Stimulated activated CD4-positive, alpha-beta T cell treated with anti-CD3 and anti-CD28 coated beads, Interleukin-2, amount 100 ng/mL, for 24 hours (primary cell): ENCODE data around the gene KDM4B.

Experiments used
- DNase-seq, 2 donors: peaks; one replicate each; pipeline ENCODE4 v3.0.0-alpha.2; 2020

Gene KDM4B

DNA sequence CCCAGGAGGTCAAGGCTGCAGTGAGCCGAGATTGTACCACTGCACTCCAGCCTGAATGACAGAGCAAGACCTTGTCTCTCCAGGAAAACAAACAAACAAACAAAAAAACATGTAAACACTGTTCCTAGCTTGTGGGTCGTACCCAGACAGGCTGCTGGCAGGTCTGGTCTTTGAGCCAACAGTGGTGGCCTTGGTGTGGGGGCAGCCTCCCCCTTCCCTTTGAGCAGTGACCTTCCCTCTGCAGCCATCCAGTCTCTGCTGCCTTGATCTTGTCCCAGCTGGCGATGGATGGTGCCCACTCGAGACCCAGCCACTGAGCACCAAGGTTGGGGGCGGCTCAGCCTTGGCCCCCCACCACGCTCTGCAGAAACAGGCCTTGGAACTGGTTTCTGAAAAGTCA is 143.3 kb downstream of the KDM4B start:
- no peak for DNase-seq

DNA sequence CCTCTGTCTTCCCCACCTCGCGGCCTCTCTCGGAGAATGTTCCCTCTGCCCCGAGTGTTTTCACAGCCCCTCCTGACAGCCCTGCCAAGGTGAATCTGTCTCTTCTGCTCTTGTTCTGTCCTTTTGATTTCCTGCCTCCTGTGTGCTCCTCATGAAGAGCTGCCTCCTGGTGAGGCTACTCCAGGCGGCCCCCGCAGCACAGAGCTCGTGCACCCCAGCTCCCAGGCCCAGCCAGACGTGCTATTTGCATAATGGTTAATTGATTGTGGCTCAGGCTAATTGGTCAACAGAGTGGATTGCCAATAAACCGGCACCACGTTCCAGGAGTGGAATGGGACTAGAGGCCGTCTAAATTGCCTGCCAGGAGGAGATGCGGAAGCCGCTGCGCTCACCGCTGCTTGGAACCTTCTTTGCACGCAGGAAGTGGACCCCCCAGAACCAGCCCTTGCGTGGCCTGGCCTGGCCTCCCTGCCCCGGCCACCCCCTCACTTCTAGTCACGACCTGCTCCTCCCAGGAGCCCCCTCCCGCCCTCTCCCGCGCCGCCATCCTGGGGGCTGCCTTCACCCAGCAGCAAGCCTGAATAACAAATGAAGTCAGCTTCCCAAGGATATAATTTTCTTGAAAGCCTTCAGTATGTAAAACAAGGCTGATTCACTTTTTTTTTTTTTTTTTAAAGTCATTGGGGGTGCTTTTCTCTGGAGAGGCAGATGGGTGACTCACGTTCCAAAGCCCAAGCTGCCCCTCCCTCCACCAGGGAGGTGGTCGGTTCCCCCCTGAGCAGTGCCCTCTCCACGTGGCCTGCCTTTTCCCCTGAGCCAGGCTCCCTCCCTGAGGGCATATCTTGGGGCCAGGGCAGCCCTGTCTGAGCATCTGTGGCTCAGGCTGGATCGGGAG is 144.0 kb downstream of the KDM4B start:
- no peak for DNase-seq

DNA sequence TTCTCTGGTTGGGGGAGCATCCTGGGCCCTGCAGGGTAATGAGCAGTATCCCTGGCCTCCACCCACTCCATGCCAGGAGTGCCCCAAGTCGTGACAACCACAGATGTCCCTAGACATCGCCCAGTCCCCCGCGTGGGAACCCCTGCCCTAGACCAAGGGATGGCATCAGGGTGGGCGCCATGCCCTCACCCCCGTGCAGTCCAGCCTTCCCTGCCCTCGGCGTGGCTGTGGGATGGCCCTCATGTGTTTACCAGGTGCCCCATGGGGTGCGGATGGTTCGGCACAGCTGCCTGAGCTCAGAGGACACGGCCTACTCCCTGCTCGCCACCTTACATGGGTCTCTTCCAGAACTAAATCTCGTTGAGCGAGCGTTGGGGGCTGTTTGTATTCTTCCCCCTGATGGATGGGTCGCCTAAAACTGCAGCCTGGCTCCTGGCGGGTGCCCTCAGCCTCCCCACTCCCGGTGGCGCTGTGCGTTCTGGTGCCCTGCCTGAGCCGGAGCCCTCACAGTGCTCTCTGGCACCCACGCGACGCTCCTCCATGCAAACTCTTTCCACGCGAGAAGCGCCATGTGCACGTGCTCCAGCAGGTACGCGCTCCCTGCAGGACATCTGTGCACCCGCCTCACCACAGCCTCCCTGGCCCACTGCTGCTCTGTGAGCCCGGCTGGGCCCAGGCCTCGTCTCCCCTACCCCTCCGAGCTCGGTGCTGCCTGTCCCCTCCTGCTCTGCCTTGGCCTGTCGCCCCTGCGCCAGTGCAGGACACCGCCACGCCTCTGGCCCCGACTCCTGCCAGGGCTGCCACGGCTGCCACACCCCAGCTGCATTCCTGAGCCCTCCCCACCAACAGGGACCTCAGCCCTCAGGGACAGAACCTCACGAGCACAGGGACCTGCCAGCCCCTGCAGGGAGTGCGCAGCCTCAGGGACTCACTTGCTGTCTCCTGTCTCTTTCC is 145.0 kb downstream of the KDM4B start:
- DNase-seq = no peak

DNA sequence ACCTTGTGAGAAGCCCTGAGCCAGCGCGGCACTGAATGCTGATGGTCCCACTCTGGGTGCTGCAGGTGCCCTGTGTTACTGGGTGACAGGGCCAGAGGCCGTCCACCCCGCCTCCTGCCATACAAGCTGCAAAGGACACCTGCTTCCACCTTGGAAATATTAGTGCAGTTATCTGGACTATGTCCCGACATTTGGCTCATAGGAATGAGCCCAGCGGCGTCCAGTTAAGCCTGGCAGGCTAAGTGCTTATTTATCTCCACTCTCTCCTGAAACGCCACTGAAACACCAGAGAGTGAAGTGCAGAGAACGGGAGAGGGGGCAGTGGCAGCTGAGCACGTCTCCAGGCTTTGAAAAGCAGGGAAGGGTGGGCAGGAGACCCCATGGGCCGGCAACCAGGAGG is 145.8 kb downstream of the KDM4B start:
- DNase-seq = no peak

DNA sequence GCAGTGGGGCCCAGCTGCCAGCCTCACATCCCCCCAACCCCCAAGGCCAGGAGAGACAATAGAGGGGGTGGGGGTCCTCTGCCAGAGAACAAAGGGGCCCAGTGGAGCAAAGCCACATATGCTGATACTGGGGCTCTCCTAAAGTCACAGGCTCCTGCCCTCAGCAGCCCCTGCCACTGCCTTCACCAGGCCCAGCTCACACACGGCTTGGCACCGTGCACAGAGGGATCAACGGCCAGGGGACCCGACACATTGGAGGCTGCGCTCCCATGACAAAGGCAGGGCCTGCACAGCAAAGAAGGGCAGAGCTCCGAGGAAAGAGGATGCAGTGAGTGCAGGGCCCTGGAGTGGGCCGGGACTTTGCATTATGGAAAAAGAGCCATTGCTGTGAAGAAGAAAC is 146.4 kb downstream of the KDM4B start:
- no peak for DNase-seq

DNA sequence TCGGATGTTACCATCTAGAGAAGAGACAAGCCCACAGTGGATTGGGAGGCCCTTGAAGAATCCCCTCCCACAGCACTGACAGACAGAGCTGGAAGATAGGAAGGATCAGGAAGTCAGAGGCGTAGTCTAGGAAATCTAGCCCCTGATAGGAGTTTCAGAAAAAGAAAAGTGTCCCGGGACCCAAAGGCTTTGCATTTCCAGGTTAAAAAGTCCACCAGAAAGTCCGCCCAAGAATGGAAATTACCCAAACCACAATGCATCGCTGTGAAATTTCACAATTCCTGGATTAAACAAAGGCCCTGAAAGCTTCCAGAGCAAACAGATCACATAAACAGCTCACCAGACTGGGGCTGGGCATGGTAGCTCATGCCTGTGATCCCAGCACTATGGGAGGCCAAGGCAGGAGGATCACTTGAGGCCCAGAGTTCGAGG is 146.9 kb downstream of the KDM4B start:
- DNase-seq = no peak

DNA sequence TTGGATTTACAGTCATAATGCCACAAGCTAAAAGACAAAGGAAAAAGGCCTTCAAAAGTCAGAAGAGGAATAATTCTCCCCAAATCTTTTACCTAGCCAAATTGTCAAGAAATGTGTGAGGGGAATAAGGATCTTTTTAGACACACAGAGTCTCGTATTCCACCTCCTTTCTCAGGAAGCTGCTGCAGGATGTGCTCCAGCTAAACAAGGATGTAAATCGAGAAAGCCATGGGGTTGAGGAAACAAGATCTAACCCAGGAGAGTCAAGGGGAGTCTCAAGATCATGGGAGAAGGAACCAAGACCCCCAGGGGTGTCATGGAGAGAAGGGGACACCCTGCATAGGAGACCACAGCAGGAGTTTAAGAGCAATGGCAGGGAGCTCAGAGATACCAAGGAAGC is 147.4 kb downstream of the KDM4B start:
- DNase-seq = no peak

DNA sequence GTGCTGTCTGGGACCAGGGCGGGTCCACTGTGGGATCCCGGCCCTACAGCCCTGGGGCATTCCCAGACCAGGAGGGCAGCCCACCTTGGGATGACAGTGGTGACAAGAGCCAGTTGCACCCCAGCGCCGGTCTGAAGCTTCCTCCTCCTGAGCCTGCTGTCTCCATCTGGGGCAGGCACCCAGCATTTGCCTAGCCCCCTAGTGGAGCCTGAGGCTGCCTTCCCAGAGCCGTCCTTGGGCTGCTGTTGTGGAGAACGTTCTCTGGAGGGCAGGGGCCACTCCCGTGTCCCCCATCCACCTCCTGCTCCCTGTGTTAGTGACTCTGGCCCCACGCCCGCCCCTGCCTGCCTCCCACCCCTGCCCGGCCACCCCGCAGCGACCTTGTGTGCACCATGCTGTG is 148.5 kb downstream of the KDM4B start:
- DNase-seq = no peak

DNA sequence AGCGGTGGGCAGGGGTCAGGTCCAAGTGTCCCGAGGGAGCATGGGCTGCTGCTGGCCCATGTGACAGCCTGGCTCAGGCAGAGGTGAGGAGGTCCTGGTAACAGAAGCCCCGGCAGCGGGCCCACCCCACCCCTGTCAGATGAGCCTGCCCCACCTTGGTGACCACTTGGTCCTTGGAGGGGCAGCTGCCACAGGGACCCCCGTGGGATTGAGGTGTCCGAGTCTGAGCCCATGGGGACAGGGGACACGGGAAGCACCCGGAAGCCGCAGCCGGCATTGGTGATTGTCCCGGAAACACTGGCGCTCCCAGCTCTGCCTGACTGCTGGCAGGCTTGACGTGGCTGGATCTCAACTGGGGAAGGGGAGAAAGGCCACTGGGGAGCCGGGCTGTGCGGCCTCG is 149.1 kb downstream of the KDM4B start:
- no peak for DNase-seq

DNA sequence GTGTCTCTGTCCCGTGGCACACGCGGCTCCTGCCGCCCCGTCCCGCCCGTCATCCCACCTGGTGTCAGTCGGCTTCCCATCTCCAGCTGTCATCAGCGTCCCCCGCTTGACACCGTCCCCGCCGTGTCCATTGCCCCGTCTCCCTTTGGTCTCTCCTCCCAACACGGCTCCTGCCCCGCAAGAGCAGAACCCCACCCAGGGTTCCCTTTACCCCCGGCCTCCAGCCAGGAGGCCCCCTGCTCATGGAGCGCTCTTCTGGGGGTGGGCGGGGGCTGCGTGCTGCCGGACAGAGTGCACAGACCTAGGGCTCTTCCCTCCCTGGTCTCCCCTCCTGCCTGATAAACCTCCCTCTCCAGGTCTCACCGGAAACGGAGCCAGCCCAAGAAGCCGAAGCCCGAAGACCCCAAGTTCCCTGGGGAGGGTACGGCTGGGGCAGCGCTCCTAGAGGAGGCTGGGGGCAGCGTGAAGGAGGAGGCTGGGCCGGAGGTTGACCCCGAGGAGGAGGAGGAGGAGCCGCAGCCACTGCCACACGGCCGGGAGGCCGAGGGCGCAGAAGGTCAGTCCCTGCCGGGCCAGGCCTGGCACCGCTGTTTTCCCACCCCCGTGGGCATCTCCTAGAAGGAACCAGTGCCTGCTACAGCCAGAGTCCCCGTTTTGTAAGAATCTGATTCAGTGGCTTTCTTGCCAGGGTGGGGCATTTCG is 150.5 kb downstream of the KDM4B start:
- DNase-seq = no peak

DNA sequence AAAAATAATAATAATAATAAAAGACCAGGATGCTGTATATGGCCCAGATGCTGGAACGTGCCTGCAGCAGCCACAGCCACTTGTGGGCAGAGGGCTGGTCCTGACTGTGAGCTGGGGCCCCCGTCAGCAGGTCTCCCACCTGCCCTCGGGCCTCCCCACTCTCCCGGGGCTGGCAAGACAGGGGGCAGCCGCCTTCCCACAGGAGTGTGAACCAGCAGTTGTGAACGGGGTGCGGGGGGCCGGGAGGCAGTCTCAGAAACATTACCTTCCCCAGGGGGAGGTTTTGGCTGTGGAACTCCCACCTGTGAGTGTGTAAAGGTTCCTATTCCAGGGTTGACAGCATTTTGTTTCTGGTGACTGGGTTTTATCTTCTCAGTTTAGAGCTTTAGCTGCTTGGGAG is 151.4 kb downstream of the KDM4B start:
- no peak for DNase-seq

DNA sequence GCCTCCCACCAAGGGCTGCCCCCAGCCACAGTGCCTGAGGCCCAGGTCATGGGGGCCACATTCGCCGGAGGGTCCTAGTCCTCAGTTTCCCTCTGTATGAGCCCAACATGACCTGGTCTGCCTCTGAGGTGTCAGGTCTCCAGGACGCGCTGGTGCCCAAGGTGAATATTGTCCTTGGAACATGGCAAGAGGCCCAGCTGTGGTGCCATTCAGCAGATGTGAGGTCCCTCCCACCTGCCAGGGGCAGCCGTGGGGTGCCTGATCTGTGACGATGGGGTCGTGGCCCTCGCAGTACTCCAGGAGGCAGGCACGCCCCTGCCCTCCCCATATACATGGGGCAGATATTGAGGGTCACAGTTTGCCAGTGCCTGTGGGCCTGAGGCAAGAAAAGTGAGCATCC is 151.9 kb downstream of the KDM4B start:
- no peak for DNase-seq

DNA sequence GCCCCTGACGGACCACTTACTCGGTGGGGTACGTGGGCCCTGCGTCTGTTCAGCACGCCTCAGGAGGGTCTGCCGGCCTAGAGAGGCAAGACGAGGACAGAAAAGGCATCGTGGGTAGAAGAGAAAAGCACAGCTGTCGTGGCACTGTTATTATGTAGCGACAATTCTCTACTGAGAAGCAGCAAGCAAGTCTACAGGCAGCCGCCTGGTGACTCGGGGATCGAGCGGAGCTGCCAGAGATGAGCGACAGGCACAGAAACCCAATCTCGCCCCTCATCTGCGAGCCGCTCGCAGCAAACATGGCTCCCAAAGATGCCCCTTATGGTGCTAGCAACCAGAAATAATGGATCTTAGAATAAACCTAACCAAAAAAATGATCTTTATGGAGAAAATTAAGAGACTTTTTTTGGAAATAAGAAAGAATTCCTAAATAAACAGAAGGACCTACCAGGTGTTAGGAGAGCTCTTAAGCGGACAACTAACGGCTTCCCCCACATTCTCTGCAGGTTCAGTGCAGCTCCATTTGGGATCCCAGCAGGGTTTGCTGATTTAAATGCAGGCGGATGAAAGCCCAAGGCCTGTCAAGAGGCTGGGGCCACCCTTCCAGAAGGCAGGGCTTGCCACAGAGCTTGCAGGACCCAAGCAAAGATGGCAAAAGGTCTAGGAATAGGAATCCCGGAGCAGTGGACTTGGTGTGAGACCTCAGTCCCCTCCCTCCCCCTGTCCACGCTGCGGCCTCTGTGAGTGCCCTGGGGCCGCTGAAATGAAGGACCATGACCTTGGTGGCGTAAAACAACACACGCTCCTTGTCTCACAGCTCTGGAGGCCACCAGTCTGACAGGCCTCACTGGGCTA is 152.6 kb downstream of the KDM4B start:
- DNase-seq = no peak

DNA sequence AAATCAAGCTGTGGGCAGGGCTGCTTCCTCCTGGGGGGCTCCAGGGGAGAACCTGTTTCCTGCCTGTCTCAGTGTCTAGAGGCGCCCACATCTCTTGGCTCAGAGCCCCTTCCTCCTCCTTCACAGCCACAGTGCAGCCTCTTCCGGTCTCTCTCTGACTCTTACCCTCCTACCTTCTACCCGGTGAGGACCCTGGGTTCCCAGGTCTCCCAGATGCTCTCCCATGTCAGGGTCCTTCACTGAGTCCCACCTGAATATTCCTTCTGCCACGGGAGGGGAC is 153.1 kb downstream of the KDM4B start:
- DNase-seq = no peak

DNA sequence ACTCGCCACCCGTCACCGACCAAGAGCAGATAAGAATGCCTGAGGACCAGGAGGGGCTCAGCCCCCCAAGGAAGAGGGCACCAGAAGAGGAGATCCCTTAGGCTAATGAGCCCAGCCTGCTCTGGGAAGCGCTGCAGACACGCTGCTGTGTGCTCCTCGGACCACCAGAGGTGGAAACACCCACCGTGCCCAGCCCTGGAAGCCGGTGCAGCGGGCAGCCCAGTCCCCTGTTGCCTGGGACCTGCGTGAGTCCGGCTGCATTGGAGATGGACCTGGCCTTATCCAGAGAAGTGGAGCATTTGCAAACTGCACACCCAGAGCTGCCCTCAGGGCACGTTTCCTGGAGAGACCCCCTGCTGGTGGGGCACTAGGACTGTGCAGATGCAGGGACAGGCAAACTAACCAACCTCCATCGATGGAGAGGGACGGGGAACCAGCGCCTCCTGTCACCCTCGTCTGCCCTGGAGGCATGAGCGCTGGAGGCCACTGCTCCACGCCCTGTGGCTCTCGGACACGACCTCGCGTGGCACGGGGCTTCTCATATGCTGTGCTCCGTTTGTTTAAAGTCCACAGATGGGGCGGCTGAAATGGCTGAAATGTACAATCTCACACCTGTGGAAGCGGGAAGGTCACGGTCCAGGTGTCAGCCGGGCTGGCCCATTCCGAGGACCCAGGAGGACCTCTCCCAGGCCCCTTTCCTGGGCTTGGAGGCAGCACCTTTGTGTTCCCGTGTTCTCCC is 153.9 kb downstream of the KDM4B start:
- no peak for DNase-seq

DNA sequence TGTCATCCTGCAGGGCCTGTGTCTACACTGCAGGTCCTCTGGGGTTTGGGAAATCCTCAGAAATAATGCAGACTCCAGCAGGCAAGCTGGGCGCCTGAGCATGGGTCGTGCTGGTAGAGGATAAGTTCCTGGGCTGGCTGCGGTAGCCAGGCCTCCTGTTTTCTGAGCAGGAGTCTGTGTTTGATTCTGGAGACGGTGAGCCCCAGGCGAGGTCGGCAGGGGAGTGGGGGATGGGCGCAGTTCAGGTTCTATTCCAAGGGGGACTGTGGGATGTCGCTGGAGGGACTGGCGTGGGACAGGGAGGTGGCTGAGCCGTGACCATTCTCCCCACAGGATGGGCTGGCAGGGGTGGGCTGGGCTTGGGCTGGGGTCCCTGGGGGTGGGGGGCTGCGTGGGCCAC is 154.7 kb downstream of the KDM4B start:
- DNase-seq = no peak

DNA sequence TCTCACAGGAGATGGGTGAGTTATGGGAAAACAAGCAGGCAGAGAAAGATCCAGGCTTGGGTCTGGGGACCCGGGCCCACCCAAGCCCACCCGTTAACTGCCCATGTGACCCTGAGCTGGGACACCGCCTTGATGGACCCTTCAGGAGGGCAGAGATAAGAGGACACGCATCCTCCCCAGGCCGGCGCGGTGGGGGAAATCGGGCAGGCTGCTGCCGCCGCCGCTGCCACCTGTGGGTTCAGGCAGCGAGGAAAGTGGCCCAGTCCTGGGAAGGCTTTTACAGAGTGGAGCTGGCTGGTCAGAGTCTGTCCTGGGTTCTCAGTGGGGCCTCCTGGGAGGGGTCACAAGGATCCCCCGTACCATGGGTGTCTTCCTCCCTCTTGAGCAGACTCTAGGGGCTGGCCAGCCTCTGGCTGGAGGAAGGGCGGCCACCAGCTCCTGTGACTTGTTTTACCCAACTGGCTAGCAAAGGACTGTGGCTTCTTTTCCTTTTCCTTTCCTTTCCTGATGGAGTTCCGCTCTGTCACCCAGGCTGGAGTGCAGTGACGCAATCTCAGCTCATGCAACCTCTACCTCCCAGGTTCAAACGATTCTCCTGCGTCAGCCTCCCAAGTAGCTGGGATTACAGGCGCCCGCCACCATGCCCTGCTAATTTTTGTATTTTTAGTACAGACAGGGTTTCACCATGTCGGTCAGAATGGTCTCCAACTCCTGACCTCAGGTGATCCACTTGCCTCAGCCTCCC is 155.4 kb downstream of the KDM4B start:
- no peak for DNase-seq

DNA sequence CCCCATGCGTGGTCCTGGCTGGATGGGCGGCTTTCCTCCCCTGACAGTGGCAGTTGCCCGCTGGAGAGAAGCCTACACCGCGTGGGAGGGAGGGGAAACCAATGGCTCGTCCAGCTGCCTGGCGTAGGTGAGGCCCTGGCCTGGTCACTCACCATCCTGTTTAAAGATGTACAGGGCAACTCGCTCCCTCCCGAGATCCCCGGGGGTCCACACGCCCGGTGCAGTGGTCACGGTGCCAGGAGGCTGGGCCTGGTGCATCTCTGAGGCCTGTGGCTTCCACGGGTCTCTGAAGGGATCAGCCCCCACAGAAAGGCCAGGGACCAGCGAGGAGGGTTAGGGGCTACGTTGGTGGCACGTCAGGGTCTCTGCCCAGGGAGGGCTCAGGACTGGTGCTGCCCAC is 156.5 kb downstream of the KDM4B start:
- DNase-seq = no peak

DNA sequence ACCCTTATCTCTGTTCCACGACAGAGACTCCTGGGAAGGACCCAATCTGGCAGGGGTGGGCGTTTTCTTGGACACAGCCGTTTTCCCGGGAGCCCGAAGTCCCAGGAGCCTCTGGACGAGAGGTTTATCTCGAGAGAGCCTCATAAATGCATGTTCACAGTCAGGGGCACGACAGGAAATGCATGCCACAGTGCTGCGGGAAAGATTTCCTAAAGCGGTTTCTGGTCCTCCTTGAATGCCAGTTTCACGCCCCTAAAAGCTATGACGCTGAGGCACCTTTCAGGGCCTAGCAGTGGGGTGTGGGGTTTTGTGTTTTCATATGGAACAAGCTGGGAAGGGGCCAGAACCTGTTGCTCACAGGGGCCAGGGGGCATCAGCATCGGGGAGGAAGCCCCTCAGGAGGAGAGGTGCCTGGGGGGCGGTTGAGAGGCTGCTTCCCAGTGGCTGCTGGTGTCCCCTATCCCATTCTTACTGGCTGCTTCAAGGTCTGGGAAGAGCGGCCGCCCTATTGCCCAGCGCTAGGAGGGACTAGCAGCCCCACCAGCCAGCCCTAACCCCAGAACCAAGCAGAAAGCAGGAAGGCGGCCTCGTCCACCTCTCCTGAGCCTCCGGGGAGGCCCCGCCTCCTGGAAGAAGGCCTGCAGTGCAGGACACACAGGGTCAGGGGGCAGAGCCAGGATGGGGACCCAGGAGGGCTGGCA is 157.0 kb downstream of the KDM4B start:
- DNase-seq = no peak

DNA sequence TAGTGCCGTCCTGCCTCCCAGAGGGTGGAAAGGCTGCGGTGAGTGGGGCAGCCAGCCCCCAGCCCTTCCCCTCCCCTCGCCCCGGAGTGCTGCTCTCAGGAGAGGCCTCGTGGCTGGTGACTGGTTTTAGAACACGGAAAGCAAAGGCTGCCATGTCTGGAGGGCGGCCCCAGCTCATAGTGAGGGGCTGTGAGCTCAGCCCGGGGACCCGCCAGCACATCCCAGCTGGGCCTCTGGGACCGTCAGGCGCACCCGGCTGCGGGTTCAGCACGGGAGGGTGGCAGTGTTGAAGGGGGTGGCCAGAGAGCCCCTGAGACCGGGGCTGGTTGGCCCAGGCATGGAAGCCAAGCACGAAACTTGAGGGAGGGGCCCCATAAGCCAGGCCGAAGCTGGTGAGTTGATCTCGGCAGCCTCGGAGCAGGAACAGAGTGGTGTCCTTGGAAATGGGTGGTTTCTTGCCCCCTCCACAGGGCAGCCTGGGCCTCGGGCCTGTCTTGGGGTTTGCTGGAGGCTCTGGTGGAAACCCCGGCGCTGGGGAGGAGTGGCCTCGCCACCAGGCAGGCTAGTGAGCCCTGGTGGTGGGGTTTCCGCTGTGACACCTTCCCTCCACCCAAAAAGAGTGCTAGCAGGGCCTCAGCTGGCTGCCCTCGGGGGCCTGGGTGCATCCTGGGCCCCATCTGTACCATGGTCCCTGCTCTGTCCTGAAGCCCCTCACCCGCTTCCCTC is 157.7 kb downstream of the KDM4B start:
- no peak for DNase-seq
